Esophagus squamous epithelium (tissue), 5 donors: Measurements from ENCODE around the gene PPARG. TPM values are rescaled to one million over a fixed set of nuclear protein-coding genes. Genes with fewer than 3 reads are reported as not detected.

ENCODE experiments used
- DNase-seq: peaks from one replicate; lab custom pipeline; 2025; lab: John Stamatoyannopoulos, UW
- H3K27ac ChIP-seq, 4 donors: fragments of 200-600 bp; sonication (generic); one replicate each; pipeline ENCODE4 v1.5.1; 2016 to 2019; ENCODE audit warnings: mild to moderate bottlenecking in 1 of 4
- H3K27me3 ChIP-seq, 4 donors: fragments of 200-600 bp; sonication (generic); 1 replicate in 3 of 4; 2 replicates in 1 of 4; pipeline versions ENCODE4 v1.5.1 to v1.6.0; 2017 to 2021; ENCODE audit warnings: antibody characterized with exemption in 1 of 4
- H3K36me3 ChIP-seq, 3 donors: fragments of 200-600 bp; sonication (generic); one replicate each; pipeline ENCODE4 v1.5.1; 2016 to 2019
- H3K4me1 ChIP-seq, 3 donors: fragments of 200-600 bp; sonication (generic); one replicate each; pipeline ENCODE4 v1.5.1; 2017 to 2019
- H3K4me3 ChIP-seq, 4 donors: fragments of 200-600 bp; sonication (generic); 1 replicate in 3 of 4; 2 replicates in 1 of 4; pipeline ENCODE4 v1.5.1; 2016 to 2019; ENCODE audit warnings: mild to moderate bottlenecking in 2 of 4, moderate library complexity in 1 of 4
- H3K9me3 ChIP-seq, 3 donors: fragments of 200-600 bp; sonication (generic); one replicate each; pipeline ENCODE4 v1.5.1; 2016 to 2019
- CTCF ChIP-seq, 6 experiments: fragments of 450-650 bp in 4 of 6; fragments of 200-600 bp in 2 of 6; sonication (generic) in 2 of 6; IDR thresholded peaks; one replicate each; pipeline ENCODE4 v1.5.1; 2016 to 2019; ENCODE audit warnings: antibody characterized with exemption in 6 of 6, mild to moderate bottlenecking in 4 of 6, moderate library complexity in 4 of 6
- POLR2A ChIP-seq, 4 donors: fragments of 450-650 bp; IDR thresholded peaks; one replicate each; pipeline ENCODE4 v1.6.1; 2017; ENCODE audit warnings: antibody characterized with exemption in 4 of 4, mild to moderate bottlenecking in 4 of 4, moderate library complexity in 3 of 4
- WGBS, 2 donors: methylation state at CpG; one replicate each; pipeline ENCODE4 v1.1.5; 2018; 5-methylcytosine and 5-hydroxymethylcytosine counted together
- intact Hi-C: fragments of 100-400 bp; cut with DNase I; formaldehyde crosslinking; loops from one replicate; pipeline ENCODE4 v1.15.0; 2022
- total RNA-seq, 4 donors: library from RNA; depleted of rRNA; stranded (reverse); fragments of >200 nt; gene quantifications; one replicate each; pipeline ENCODE4 v1.1.0, GENCODE V29; 2016
- donor health status: DM: yes; HTN: yes; CAD: no.

Gene PPARG
- total RNA-seq, 4 donors from 2014 or later = 6.3 to 13.8 (median 11.4) TPM

DNA sequence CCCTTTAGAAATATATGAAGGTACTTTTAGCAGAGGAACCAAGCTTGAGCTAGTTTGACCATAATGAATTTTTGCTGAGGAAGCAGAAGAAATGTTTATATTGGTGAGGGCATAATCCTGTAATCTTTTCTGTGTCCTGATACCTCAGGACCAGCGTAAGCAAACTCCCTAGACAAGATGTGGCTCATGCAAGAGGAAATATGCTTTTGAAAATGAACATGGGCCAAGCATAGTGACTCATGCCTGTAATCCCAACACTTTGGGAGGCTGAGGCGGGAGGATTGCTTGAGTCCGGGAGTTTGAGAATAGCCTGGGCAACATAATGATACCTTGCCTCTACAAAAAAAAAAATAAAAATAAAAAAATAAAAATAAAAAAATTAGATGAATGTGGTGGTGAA is 78.5 kb downstream of the PPARG start:
- Histone ChIP-seq H3K36me3 (no peaks in the 10 kb centered on the region), H3K4me3 (no peak overlapping the region), H3K9me3 (no peaks in the 10 kb centered on the region), H3K27me3 (no peaks in the 10 kb centered on the region), H3K27ac (no peak overlapping the region), H3K4me1 (peaks cover 0 to 9% (median 0%) of the 10 kb centered on the region in 3 donors)
- intact Hi-C loops = no loop called here
- whole genome bisulfite sequencing, 2 donors = 43 to 76% methylated on average over 3 of the region's 3 CpGs
- TF ChIP-seq POLR2A (IDR thresholded peaks at IDR 0.05) = no peak
- TF ChIP-seq CTCF (IDR thresholded peaks at IDR 0.05) = no peak
- DNase-seq = no peak

GRCh38 chr3:12369029-12369428 is 80.2 kb downstream of the PPARG start:
- H3K27ac ChIP-seq = no peak overlapping the region
- no peaks in the 10 kb centered on the region for H3K27me3 ChIP-seq
- no peak for DNase-seq
- no peak overlapping the region for H3K4me3 ChIP-seq
- intact Hi-C loops = no loop called here
- H3K9me3 ChIP-seq = no peaks in the 10 kb centered on the region
- peaks cover 0 to 9% (median 0%) of the 10 kb centered on the region in 3 donors for H3K4me1 ChIP-seq
- TF ChIP-seq POLR2A (IDR thresholded peaks at IDR 0.05) (no peak), CTCF (IDR thresholded peaks at IDR 0.05) (no peak)
- H3K36me3 ChIP-seq = no peaks in the 10 kb centered on the region
- WGBS, 2 donors = 95 to 96% methylated on average over 6 of the region's 6 CpGs

DNA sequence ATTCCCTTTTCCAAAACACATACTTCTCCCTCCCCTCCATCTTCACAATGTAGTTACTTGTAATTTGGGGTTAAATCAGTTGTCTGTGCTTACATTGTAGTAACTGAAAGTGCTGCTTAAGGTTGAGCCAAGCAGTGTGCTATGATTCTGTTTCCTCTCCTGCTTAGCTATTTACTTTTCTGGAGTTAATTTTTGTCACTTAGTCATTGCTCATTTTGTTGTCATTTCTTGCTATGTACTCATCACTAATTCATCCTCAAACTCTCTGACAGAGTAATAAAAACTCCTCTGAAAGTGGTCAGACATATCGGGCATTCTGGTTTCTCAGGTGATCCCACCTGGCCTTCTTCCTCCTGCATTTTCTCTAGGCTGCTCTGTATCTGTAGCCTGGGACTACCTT is 80.7 kb downstream of the PPARG start:
- H3K27ac ChIP-seq = no peak overlapping the region
- TF ChIP-seq POLR2A (IDR thresholded peaks at IDR 0.05) (no peak), CTCF (IDR thresholded peaks at IDR 0.05) (no peak)
- DNase-seq = no peak
- no peaks in the 10 kb centered on the region for H3K27me3 ChIP-seq
- no peak overlapping the region for H3K4me3 ChIP-seq
- WGBS, 2 donors = 88 to 95% methylated on average over 1 of the region's 1 CpG
- intact Hi-C loops = no loop called here
- H3K9me3 ChIP-seq = no peaks in the 10 kb centered on the region
- no peaks in the 10 kb centered on the region for H3K36me3 ChIP-seq
- H3K4me1 ChIP-seq = peaks cover 0 to 9% (median 0%) of the 10 kb centered on the region in 3 donors

DNA sequence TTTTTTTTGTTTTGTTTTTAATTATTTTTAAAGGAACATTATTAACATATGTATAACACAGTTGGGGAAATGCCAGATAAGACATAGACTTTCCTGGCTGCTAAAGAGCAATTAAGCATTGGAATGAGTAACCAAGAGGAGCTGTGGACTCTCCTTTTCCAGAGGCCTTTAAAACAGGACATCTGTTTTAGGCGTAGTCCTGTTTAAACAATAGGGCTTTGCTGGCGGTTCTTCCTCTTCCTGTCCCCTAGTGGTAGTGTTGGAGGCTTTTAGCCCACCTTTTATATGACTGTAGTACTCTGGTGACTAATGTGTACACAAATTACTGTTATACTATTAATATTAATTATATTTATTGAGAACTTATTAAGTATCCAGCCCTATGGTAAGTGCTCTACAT is 81.9 kb downstream of the PPARG start:
- intact Hi-C loops = no loop called here
- H3K27ac ChIP-seq = peak overlapping the region in 1 of 4 donors; percentile 21

More for the DNA sequence above, 81.9 kb downstream of the PPARG start:
- no peak for DNase-seq
- peaks cover 0 to 17% (median 5%) of the 10 kb centered on the region in 3 donors for H3K4me1 ChIP-seq
- H3K36me3 ChIP-seq = no peaks in the 10 kb centered on the region
- WGBS, 2 donors = 51 to 76% methylated on average over 2 of the region's 2 CpGs
- H3K4me3 ChIP-seq = no peak overlapping the region
- TF ChIP-seq CTCF (IDR thresholded peaks at IDR 0.05) = peak in 2 of 6 experiments; percentile 10 to 21
- no peak for TF ChIP-seq POLR2A (IDR thresholded peaks at IDR 0.05)
- no peaks in the 10 kb centered on the region for H3K9me3 ChIP-seq
- H3K27me3 ChIP-seq = no peaks in the 10 kb centered on the region
